HG02759 (cell line): ENCODE results near the gene CKAP5.

Experiments
- ATAC-seq: cut with Tn5 transposase; IDR thresholded peaks from one replicate; pipeline ENCODE4 v1.9.1; 2021; ENCODE audit warnings: mild to moderate bottlenecking, moderate library complexity; ENCODE audit not compliant: unreplicated experiment

The CKAP5 gene

DNA sequence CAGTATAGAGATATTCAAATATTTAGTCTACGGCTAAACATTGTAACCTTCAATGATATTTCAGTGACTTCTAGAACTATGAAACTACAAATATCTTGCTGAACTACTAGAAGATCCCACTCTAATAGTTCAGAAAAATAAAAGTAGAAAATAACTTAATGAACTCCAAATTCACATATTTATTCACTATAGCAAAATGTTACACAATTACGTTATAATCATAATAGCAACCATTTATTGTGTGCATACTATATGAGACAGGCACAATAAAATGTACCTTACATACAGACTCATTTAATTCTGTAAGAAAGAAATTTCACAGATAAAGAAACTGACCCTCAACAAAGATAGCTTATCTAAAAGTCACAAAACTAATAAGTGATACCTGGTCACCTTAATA, 69.2 kb downstream of the CKAP5 start:
- no peak for ATAC-seq

DNA sequence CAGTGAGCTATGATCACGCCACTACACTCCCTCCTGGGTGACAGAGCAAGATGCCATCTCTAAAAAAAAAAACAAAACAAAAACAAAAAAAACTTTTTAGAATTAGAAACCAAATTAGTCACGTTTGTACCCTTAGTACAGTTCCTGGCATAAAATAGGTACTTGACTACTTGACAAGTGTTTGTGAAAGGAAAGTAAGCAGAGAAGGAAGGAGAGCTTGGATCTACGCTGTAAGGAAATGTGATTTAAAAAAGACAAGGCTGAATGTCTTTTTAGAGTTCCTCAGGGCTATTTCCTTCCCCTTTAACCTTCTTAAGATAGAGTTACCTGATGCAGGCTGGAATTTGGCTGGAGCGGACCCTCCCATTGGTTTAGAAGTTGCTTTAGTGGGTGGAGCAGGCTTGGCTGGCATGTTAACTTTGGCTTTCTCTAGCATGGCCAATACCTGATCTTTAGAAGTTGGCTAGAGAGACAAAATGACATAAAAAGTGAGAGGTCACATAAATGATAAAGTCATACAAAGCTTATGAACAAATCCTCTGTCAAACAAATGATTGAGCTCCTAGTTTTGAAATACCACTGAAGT, 76.4 kb downstream of the CKAP5 start:
- no peak for ATAC-seq

DNA sequence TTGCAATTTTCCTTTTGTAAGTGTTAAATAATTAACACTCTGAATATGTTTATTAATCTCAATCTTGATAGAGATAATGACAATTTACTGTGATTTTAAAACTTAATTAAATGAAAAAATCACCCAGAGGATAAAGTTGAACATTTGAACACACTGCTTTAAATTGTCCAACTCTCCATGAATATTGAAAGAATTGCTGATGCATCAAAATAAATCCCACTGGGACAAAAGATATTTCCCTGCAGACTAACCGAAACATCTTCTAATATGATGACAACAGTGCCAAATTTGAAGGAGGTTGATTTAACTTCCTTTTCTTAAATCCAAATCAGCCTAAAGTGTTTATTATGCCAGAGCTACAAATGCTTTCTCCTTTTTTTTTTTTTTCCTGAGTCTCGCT, 79.4 kb downstream of the CKAP5 start:
- ATAC-seq, result no peak

DNA sequence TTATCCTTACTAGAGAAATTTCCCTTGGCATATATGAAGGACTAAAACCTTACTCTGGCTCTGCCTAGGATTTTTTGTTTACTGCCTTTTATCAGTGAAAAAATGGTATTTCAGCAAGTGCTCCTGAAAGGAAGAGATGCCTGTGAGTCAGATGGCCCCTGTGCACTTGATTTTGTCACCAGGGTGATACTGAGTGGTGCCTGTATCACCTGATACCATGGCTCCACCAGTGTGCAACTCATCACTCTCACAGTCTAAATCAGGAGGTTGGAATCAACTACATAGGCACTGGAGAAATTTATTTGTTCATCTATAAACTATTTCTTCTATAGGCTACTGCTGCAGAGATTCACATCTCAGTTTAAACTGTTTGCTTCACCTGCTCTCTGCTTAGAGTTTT, 83.8 kb downstream of the CKAP5 start:
- ATAC-seq, result no peak

DNA sequence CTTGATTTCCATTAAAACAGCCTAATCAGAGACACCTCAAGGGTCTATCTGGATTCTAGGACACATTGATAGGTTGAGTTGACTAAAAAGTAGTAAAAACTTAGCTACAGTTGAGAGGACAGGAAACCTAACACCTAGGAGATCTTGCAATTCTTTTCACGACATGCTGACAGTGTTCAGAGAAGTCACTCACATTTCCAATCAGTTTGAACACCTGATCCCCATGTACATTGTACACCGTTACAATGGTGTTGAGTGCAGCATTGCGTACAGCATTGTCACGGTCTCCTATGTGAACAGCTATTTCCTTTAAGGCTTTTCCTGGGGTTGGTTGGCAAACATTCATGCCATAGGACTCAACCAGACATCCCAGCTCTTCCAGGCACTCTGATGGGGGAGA, 84.3 kb downstream of the CKAP5 start:
- no peak for ATAC-seq

DNA sequence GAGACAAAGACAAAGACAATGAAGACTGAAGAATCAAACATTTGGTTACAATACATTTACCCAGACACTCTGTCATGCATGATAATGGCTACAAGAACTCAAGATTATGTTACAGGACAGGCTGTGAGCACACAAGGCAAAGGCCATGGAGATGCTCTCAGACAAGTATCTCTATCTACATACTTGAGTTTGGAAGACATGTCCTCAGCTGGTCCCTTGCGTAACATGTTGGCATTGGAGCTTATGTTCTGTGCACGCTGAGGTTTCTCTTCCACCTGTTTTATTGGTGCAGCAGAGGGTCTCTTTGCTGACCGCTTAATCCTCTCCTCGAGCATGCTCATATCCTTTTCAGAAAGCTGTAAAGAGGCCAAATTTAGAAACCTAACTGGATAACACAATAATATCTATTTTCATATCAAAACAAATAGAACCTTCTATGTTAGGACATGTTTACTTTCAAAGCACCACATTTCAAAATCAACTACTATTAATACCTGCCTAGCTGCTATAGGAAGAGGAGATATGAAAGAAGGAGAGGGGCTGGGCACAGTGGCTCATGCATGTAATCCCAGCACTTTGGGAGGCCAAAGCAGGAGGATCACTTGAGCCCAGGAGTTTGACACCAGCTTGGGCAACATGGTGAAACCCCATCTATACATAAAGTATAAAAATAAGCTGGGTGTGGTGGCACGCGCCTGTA, 85.5 kb downstream of the CKAP5 start:
- ATAC-seq, result no peak

DNA sequence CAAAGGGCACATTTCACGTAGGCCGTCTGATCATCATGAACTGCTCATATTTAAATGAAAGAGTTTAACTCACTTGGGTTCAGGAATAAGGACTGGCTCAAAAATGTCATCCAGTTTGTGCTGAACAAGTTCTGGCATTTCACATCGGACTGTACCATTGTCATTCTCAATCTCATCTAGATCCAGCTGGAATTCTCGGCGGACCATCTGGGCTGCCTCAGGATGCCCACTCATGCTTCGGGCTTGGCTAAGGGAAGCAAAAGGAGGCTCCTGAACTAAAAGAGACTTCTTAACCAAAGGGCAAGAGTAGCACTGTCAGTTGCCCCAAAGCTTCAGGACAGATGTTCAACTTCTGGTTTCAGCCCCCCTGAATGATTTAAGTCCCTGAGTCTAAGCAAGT, 86.9 kb downstream of the CKAP5 start:
- no peak for ATAC-seq

DNA sequence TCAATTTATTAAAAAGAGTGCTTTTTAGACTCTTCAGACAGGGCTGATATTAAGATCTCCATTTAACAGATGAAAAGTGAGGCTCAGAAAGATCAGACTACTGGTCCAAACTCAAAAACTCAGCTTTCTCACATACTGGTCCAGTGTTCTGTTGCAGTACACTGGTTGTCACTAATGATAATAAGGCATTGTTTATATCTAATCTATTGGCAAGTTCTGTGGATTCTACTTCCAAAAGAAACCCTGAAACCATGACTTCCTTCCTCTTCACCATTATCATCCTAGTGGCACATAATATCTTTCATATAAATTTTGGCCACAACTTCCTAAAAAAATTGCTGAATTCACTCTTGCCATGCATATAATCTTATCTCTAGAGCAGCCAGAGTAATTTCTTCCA, 90.1 kb downstream of the CKAP5 start:
- no peak for ATAC-seq

DNA sequence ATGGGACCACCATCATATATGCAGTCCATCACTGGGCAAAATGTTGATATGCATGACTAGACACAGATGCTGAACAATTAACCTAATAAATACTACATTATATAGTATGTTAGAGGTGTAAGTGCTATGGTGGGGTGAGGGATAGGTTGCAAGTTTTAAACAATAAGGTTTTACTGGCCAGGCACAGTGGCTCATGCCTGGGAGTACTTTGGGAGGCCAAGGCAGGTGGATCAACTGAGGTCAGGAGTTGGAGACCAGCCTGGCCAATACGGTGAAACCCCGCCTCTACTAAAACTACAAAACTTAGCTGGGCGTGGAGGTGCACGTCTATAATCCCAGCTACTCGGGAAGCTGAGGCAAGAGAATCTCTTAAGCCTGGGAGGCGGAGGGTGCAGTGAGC, 98.9 kb downstream of the CKAP5 start:
- no peak for ATAC-seq

DNA sequence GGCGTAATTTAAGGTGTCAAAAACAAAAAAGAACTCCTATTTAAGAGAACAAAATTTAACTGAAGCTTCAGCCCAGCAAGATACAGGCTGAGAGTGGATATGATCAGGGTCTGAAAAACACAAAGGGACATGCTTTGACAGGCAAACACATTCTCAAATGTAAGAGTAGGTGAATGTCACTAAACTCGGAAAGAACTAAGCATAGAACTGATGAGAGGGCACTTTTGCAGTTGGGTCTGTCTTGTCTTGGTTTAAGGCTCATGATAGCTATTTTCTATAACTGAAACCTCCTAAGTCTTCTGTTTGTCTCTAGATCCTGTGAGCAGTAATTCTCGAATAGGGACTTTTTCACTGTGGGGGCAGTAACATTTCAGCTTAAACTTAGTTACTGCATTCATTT, 100.1 kb downstream of the CKAP5 start:
- no peak for ATAC-seq

DNA sequence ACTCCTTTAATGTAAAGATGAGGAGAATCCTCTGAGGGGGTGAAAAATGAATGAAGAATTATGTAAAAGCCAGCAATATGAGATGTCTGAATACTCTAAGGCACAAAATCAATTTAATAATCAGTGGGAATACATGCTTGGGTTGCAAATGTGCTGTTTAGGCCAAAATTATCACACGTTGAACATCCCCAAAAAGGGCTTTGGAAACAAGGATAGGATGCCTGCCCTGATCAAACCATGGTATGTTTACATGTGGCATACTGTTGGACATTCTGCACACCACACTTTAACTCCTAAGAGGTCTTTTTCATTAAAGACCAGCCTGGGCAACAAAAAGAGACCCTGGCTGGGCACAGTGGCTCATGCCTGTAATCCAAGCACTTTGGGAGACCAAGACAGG, 100.8 kb downstream of the CKAP5 start:
- no peak for ATAC-seq

DNA sequence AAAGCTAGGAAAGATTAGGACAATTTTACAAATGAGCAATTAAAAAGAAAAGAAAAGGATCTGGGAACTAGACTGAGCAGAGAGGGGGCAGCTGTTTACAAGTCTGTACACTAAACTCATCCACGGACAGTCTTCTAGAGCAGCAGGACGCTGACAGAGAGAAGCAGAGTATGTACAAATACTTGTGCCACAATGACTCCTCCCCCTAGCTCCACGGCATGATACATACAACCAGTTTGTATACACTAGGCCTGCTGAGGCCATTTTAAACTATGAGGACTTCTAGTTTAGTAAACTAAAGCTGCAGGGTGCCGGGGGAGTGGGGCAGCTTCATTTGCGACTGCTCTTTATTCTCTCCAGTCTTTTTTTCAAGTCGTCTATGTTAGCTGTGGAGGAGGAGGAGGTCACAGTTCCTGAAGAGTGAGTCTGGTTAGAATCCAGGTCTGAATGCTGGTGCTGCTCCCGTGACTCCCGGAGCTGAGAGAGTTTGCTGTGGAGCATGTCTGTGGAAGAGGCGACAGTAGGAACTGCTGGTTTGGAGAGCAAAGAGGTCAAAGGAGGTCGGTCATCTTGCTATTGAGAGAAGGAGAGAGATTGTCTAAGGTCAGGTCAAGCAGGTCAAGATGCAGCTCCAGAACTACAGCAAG, 102.3 kb downstream of the CKAP5 start:
- ATAC-seq, result no peak

DNA sequence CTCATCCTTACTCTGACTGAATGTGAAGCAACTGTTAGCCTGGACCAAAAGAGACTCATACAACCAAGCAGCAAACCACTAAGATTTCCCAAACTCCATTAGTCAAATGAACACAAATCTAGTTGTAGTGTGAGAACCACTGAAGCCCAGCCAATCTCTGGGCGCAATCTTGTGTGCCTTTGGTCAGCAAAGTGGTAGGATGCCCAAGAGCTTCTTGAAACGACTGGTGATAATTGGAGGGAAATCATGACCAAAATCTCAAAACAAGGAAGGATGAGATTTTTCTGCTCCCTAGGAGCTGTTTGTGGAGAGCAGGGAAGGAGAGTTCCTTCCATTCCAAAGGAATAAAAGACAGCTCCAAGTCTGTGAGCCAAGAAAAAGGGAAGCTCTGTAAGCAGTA, 103.0 kb downstream of the CKAP5 start:
- no peak for ATAC-seq

DNA sequence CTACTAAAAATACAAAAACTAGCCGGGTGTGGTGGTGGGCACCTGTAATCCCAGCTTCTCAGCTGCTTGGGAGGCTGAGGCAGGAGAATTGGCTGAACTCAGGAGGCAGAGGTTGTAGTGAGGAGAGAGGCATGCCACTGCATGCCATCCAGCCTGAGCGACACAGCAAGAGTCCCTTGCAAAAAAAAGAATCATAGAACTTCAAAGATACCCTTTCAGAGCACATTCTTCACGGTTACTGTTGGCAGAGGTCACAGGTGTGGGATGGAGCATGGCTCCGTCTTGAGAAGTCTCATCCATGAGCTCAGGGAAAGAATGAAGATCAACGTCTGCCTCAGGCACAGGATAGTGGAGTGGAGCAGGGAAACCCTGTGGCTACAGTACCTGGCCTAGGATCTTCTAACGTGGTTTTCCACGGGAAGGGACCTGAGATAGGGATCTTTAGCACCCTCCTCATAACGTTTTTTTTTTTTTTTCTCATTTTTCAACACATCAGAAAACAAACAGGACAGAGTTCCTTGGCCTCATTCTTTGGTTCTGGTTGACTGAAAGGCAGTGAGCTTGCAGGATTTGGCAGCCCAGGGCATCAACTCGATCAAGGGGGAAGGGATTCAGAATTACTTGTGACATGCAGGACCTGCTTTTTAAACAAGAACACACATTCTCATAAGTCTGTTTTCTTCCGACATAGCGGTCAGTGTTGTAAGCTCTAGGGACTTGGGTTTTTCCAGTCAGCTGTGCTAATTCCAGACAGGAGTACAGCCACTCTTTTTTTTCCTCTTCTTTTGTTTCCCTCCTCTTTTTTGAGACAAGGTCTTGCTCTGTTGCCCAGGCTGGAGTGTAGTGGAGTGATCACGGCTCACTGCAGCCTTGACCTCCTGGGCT, 104.2 kb downstream of the CKAP5 start:
- no peak for ATAC-seq

DNA sequence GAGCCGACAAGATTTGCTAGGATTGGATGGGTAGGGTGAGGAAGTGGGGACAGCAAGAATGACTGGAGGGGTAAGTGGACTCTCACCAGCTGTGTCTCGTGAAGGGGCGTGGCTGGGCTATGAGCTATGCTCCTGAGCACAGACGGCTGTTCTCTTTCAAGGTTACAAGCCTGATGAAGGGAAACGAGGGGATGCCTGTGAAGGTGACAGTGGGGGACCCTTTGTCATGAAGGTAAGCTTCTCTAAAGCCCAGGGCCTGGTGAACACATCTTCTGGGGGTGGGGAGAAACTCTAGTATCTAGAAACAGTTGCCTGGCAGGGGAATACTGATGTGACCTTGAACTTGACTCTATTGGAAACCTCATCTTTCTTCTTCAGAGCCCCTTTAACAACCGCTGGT, 107.2 kb downstream of the CKAP5 start:
- no peak for ATAC-seq

DNA sequence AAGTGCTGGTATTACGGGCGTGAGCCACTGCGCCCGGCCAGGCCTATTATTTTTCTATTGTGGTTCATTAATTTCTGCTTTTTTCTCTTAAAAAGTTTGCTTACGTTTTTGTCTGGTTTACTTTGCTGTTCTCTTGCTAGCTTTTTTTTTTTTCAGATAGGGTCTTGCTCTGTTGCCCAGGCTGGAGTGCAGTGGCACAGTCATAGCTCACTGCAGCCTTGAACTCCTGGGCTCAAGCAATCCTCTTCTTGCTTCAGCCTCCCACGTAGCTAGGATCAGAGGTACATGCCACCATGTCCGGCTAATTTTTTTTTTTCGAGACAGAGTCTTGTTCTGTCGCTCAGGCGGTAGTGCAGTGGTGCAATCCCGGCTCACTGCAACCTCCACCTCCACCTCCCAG, 108.4 kb downstream of the CKAP5 start:
- no peak for ATAC-seq

DNA sequence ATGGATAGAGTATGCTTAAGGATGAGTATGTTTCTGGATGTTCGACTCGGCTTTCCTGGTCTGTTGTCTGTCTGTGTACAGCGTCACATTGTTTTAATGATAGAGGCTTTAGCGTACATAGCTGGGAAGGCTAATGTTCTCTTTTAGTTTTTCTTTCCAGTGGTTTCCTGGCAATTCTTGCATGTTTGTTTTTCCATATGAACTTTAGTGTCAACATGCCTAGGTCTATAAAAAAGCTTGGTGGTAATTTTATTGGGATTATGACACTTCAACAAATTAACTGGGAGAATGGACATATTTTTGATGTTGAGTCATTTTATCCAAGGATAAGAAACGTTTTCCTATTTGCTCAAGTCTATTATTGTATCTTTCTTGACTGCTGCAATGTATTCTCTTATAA, 109.5 kb downstream of the CKAP5 start:
- ATAC-seq, result no peak

DNA sequence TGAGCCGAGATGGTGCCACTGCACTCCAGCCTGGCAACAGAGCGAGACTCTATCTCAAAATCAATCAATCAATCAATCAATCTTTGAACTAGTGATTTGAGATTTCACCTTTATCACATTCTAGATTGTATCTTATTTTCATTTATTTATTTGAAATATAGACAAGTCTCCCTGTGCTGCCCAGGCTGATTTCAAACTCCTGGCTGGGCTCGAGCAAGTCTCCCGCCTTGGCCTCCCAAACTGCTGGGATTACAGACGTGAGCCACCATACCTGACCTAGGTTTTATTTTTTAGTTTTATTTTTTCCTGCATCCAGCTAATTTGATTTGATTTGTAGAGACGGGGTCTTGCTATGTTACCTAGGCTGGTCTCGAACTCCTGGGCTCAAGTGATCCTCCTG, 109.9 kb downstream of the CKAP5 start:
- ATAC-seq, result no peak

DNA sequence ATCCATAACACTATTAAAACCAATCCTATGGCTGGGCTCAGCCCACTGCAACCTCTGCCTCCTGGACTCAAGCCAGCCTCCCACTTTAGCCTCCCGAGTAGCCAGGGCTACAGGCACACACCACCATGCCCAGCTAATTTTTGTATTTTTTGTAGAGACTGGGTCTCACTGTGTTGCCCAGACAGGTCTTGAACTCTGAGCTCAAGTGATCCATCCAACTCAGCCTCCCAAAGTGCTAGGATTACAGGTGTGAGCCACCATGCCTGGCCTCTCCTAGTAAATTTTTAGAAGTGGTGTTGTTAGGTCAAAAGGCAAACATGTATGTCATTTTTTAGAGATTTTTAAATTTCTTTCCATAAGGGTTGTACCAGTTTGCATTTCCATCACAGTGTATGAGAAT, 112.8 kb downstream of the CKAP5 start:
- no peak for ATAC-seq

DNA sequence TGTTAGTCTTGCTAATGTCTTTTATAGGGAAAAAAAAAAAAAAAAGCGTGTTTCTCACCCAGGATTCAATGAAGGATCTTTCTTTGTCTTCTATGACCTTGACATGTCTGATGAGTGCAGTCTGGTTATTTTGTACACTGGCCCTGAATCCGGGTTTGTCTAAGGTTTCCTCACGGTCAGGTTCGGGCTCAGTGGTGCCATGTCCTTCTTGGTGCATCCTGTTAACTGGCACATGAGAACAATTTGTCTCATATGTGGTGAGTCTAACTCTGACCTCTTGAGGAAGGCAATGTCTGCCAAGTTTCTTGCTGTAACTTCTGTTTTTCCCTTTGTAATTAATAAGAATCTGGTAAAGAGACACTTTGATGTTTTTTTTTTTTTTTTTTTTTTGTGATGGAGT, 114.5 kb downstream of the CKAP5 start:
- ATAC-seq, result no peak

DNA sequence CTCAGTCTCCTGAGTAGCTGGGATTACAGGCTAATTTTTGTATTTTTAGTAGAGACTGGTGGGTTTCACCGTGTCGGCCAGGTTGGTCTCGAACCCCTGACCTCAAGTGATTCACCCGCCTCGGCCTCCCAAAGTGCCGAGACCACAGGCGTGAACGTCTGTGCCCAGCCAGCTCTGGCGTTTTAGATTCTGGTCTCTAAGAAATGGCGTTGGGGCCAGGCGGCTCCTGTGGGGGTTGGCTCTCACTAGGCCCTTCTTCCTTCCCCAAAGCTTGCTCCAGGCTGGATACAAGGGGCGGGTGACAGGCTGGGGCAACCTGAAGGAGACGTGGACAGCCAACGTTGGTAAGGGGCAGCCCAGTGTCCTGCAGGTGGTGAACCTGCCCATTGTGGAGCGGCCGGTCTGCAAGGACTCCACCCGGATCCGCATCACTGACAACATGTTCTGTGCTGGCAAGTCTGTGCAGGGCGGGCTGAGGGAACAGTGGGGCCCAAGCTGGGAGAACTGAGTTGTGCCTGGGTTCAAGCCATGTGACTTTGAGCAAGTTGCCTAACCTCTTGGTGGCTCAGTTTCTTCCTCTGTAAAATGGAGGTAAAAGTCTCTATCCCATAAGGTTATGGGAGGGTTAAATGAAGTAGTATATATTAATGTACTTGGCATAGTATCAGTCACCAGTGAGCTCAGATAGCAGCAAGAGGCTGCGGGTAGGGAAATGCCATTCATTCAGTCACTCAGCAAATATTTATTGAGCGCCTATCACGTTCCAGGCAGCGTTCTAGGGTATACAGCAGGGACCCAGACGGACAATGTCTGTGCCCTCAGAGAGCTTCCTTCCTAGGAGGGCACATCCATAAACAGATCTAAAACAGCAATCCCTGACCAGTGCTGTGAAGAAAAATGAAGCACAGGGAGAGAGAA, 116.7 kb downstream of the CKAP5 start:
- no peak for ATAC-seq
